NCI-H1436 treated with DMSO at 0.1 percent for 48 hours (cell line): Measurements from ENCODE around the gene AP3B1.

Experiments used
- DNase-seq: peaks from one replicate; lab custom pipeline; 2025; lab: John Stamatoyannopoulos, UW

Gene AP3B1

GRCh38 chr5:78003450-78003849 is 291.0 kb downstream of the AP3B1 start:
- no peak for DNase-seq

DNA sequence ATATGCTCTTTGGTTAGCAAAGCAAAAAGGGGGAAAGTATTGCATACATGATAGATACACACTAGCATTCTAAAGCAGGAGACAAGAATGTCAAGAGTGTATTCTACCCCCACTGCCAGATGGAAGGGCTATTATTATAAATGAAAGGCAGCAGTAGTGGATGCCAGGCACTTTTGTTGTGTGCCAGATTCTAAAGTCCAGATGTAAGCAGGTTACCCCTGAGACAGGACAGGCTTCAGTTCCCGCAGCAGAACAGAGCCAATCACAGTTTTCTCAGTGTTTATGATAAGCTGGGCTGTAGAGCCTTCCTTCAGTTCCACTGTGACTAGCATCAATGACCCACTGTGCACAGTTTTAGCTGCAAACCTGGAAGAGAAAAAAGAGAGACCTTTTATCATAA is 291.8 kb downstream of the AP3B1 start:
- DNase-seq: no peak

DNA sequence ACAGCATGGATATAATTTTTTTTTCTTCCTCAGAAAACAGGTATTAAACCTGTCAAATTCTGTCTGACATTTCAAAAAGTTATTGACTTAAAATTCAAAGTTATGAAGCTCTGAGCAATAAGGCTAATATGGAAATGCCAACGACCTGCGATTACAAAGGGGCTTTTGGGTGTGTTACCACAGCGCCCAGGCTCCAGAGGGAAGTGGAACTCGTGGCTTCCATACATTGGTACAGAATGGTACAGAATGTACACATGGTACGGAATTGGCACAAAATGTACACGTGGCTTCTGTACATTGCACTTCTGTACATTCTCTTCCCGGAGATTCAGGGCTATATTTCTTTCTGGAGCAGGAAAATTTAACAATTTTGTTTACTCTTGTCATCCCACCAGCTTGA is 293.3 kb downstream of the AP3B1 start:
- no peak for DNase-seq

DNA sequence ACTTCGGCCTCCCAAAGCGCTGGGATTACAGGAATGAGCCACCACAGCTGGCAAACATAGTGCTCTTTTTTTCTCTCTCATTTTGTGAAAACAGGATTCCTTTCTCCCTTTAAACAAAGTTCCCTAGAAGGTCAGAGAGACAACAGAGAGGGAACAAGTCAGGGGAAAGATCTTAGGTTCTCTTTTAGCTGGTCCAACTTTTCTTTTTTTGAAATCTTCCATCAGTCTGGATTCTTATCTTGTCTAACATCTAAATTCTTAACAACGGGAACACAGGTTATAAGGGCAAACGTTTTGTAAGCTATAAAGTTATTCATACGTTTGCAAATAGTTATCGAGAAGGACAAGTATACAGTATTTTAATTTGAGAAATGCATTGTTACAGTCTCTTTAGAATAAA is 294.3 kb downstream of the AP3B1 start:
- no peak for DNase-seq

DNA sequence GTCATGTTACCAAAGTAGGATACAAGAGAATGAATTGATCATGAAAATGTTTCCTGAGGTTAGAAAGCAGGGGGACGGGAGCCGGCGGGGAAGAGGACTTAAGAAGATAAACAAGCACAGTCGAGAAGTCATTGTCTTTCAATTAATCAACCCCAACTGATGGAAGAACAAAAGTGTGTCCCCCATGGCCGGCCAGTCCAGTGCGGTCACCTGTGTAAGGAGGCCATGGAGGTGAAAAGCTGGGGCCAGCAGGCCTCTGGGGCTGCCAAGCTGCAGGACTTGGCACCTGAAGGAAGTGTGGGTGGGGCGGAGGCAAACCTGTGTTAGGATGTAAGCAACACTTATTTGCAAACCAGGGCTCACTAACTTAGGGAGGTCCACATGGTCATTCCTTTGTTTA is 295.1 kb downstream of the AP3B1 start:
- DNase-seq: no peak

DNA sequence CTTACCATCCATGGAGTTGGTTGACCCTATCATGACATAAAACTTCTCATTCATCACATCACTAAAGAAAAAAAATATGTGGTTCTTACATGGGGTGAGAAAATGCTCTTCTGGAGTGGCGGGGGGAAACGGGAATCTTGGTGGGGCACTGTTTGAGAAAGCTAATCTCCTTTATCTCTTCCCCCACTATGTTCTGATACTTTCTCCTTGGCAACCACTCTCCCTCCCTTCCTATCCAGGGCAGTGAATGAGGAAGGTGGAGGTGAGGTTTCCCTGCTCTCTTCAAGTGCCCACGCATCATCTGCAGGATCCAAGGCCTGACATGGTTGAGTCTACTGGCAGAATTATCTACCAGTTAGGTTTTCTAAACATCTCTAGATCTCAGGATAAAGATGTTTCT is 297.6 kb downstream of the AP3B1 start:
- DNase-seq: no peak

DNA sequence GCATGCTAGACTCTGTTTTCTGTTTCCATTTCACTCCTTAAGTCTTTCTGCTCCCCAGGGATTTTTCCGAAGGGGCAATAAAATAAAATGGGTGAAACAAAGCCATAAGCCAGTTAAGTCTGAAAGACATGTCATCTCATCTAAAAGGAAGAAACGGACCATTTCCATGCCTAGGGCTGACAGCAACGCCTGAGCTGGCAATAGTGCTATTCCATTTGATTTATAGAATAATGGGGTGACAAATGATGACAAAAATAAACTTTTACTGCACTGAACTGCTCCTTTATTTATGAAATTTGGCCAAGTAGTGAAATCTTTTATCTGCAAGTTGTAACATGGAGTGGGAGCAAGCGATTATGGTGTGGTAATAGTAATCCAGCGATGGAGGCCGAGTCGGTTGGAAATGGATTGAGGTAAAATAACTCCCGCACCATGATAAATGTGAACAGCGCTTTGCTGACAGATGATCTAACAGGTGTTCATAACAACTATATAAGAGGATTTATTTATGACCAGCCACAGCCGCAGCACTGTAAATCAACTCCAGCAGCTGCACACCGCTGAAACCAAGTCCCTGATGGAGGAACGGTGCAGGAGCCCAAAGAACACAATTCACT is 298.6 kb downstream of the AP3B1 start:
- DNase-seq: peak; percentile 49

DNA sequence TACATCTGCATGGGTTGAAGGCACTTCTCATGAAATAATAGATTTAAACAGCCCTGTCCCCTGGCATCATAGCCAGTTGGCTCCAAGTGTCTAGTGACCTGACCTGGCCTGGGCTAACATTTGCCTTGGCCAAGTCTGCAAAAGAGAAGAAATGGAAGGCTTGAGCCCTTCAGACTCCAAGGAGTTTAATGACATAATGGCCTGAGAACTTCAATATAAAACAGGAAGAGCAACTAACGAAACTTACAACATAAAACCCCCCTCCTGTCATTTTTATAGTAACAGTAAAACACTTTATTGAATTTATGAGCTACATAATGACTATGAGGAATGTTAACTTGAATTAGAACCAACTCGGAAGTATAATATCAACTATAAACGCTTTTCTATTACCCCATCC is 299.6 kb downstream of the AP3B1 start:
- no peak for DNase-seq

- peak; percentile 77 for DNase-seq
Measured at GRCh38 chr5:77993855-77994318, 300.6 kb downstream of the AP3B1 start.

GRCh38 chr5:77993141-77993854 is 301.2 kb downstream of the AP3B1 start:
- peak; percentile 85 for DNase-seq

GRCh38 chr5:77991084-77991483 is 303.4 kb downstream of the AP3B1 start:
- no peak for DNase-seq

DNA sequence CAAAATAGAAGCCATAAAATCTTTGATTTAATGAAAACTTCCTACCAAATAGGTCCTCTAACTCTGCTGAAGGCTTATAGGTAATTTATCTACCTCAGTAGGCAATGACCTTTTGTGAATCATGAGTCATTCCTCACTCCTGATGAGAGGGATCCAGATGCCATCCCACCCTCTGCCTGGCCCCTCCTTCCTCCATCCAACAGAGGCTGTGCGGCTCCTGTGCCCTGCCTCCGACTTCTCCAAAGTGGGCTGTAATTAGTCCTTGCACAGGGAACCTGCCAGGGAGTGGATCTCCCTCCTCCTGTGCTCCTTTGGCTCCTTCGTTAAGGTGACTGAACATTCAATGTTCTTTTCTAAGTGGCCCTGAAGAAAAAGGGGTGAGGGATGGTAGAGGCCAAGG is 304.5 kb downstream of the AP3B1 start:
- no peak for DNase-seq

- DNase-seq: no peak
Measured at GRCh38 chr5:77987988-77988387, 306.5 kb downstream of the AP3B1 start.

DNA sequence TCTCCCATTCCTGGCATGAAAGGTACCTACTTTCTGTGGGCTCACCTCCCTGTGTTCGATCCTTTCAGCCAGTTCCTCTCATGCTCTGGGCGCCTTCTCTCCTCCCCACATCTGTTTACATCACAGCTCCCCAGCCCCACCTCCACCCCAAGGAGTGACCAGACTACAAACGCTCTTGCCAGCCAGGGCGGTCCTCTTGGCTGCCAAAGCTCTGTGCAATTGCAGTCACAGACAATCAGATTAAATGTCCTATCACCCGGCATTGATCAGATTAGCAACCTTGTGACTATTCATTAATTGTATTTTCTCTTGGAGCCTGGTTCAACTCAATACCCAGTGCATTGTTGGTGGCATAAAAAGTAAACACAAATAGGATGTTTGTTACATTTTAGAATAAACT is 307.2 kb downstream of the AP3B1 start:
- DNase-seq: no peak

- DNase-seq: no peak
Measured at GRCh38 chr5:77986261-77986660, 308.2 kb downstream of the AP3B1 start.

- DNase-seq: no peak
Measured at GRCh38 chr5:77985247-77985646, 309.3 kb downstream of the AP3B1 start.

- peak; percentile 35 for DNase-seq
Measured at GRCh38 chr5:77984587-77984986, 309.9 kb downstream of the AP3B1 start.

DNA sequence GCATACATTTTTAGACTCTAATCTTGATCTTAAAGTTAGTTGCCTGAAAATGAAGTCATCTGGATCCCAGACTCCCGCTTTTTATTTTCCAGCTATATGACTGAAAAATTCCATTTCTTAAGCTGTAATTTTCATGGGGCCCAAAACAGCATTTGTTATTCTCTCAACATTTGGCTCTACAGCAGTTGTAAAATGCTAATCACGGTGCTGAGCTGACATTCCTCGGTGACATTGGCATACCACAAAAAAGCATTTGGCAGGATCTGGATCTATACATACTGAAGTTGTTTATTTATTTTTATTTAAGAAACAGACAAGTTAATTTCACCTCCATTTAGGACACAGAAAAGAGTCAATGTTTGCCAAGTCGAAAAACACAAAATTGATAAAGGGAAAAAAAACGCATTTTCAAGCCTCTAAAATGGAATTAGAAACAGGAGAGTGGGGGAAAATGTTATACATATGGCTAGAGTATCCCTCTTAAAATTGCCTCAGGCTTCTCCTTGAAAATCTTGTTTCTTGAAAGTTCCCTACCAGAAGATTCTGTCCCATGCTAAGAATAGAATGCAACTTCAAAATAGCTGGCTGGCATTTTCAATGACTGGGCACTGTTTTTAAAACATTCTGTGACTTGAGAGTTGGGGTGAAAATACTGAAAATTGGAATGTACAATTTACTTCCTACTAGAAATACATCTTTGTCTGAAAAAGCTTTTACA is 310.9 kb downstream of the AP3B1 start:
- no peak for DNase-seq

GRCh38 chr5:77981820-77982219 is 312.7 kb downstream of the AP3B1 start:
- DNase-seq: no peak

GRCh38 chr5:77974576-77974975 is 319.9 kb downstream of the AP3B1 start:
- DNase-seq: no peak

DNA sequence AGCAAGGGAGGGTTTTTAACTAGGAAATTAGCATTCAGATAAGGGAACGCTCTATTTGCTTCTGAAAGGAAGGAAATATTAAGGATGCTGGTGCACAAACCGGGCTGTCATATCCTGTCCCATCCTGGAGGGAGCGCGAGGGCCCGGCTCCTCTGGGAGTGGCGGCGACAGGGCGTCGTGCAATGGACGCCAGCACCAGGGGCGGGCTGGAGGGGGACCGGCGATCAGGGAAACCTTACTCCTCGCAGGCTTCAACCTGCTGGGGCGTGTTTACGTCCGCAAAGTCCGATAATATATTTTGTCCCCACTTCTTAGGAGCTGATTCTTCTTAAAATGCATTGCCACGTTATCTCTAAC is 321.3 kb downstream of the AP3B1 start:
- DNase-seq: no peak

- DNase-seq: peak; percentile 69
Measured at GRCh38 chr5:77972469-77973252, 321.8 kb downstream of the AP3B1 start.
